ENCODE data around the gene TCF4. TPM values are rescaled to one million over a fixed set of nuclear protein-coding genes. Genes with fewer than 3 reads are reported as not detected.

Gene TCF4
- polyA plus RNA-seq, 1 donor (not counting 4 experiments of a cell fraction or from before 2014, with no cell fraction given), result 9.7 TPM

GRCh38 chr18:55309249-55309648, 278.7 kb downstream of the TCF4 start:
- no peak for FAIRE-seq
- Histone ChIP-seq H3K9me1 (ENCODE audit: control insufficient read depth, extremely low read depth, insufficient read depth, low read length) (no peaks in the 10 kb centered on the region), H3K9ac (ENCODE audit: control insufficient read depth, extremely low read depth, insufficient read depth, low read length) (no peak overlapping the region), H3K4me2 (ENCODE audit: control insufficient read depth, extremely low read depth, insufficient read depth, low read depth, low read length) (no peak overlapping the region), H3K4me3 (ENCODE audit: control insufficient read depth in 2 of 3, extremely low read depth in 1 of 3, insufficient read depth in 2 of 3, low read depth in 1 of 3, low read length in 3 of 3) (no peak overlapping the region), H3K9me3 (ENCODE audit: control insufficient read depth, low read depth, low read length) (no peaks in the 10 kb centered on the region), H3K4me1 (ENCODE audit: control insufficient read depth, extremely low read depth, insufficient read depth, low read length) (no peaks in the 10 kb centered on the region), H3K27me3 (ENCODE audit: control insufficient read depth, extremely low read depth, insufficient read depth, low read length) (no peaks in the 10 kb centered on the region), H2AFZ (ENCODE audit: control insufficient read depth, low read length) (no peak overlapping the region), H3K36me3 (ENCODE audit: control insufficient read depth in 2 of 2, extremely low read depth in 1 of 2, insufficient read depth in 2 of 2, low read length in 2 of 2) (no peaks in the 10 kb centered on the region), H3K27ac (ENCODE audit: control insufficient read depth, insufficient read depth, low read length) (no peak overlapping the region), H3K79me2 (ENCODE audit: control insufficient read depth, insufficient read depth, low read length) (no peaks in the 10 kb centered on the region), H4K20me1 (ENCODE audit: control insufficient read depth, extremely low read depth, insufficient read depth, low read length) (no peaks in the 10 kb centered on the region)
- TF ChIP-seq CTCF (optimal IDR thresholded peaks at IDR 0.05 in 1 of 3, IDR thresholded peaks at IDR 0.05 in 1 of 3, conservative IDR thresholded peaks at IDR 0.05 in 1 of 3; ENCODE audit: extremely low read depth in 1 of 3, insufficient read depth in 2 of 3, low read length in 3 of 3), result no peak
- TF ChIP-seq EZH2 (IDR thresholded peaks at IDR 0.05; ENCODE audit: low read length), result no peak
- no peak for DNase-seq (ENCODE audit: low read depth, low spot score)
- dilution Hi-C loops (cut with MboI; ENCODE audit: extremely low pct_ligation_motif_present, low sequenced_read_pairs), result no loop called here

GRCh38 chr18:55307505-55307904, 280.5 kb downstream of the TCF4 start:
- Histone ChIP-seq H3K4me3 (ENCODE audit: control insufficient read depth in 2 of 3, extremely low read depth in 1 of 3, insufficient read depth in 2 of 3, low read depth in 1 of 3, low read length in 3 of 3) (no peak overlapping the region), H3K27ac (ENCODE audit: control insufficient read depth, insufficient read depth, low read length) (no peak overlapping the region), H3K9ac (ENCODE audit: control insufficient read depth, extremely low read depth, insufficient read depth, low read length) (no peak overlapping the region), H3K9me1 (ENCODE audit: control insufficient read depth, extremely low read depth, insufficient read depth, low read length) (no peaks in the 10 kb centered on the region), H3K27me3 (ENCODE audit: control insufficient read depth, extremely low read depth, insufficient read depth, low read length) (no peaks in the 10 kb centered on the region), H3K9me3 (ENCODE audit: control insufficient read depth, low read depth, low read length) (no peaks in the 10 kb centered on the region), H3K4me2 (ENCODE audit: control insufficient read depth, extremely low read depth, insufficient read depth, low read depth, low read length) (no peak overlapping the region), H3K36me3 (ENCODE audit: control insufficient read depth in 2 of 2, extremely low read depth in 1 of 2, insufficient read depth in 2 of 2, low read length in 2 of 2) (no peaks in the 10 kb centered on the region), H2AFZ (ENCODE audit: control insufficient read depth, low read length) (no peak overlapping the region), H3K4me1 (ENCODE audit: control insufficient read depth, extremely low read depth, insufficient read depth, low read length) (no peaks in the 10 kb centered on the region), H3K79me2 (ENCODE audit: control insufficient read depth, insufficient read depth, low read length) (no peaks in the 10 kb centered on the region), H4K20me1 (ENCODE audit: control insufficient read depth, extremely low read depth, insufficient read depth, low read length) (no peaks in the 10 kb centered on the region)
- FAIRE-seq (no peak), DNase-seq (ENCODE audit: low read depth, low spot score) (no peak)
- no peak for TF ChIP-seq EZH2 (IDR thresholded peaks at IDR 0.05; ENCODE audit: low read length)
- no peak for TF ChIP-seq CTCF (optimal IDR thresholded peaks at IDR 0.05 in 1 of 3, IDR thresholded peaks at IDR 0.05 in 1 of 3, conservative IDR thresholded peaks at IDR 0.05 in 1 of 3; ENCODE audit: extremely low read depth in 1 of 3, insufficient read depth in 2 of 3, low read length in 3 of 3)
- dilution Hi-C loops (cut with MboI; ENCODE audit: extremely low pct_ligation_motif_present, low sequenced_read_pairs), result no loop called here

Data from keratinocyte (primary cell).